Measurements from ENCODE around the gene IRF7. TPM values are rescaled to one million over a fixed set of nuclear protein-coding genes. Genes with fewer than 3 reads are reported as not detected.

The IRF7 gene
- total RNA-seq, 1 donor from 2014 or later: 74.1 TPM

- Mint-ChIP-seq H3K27ac (no peak overlapping the region), H3K36me3 (ENCODE audit: low read depth) (peaks cover 22% of the 10 kb centered on the region), H3K4me3 (no peak overlapping the region), H3K9me3 (no peaks in the 10 kb centered on the region), H3K27me3 (no peaks in the 10 kb centered on the region), H3K4me1 (peaks cover 5% of the 10 kb centered on the region)
- CTCF ChIA-PET: interaction anchor here (0.5 kb wide), 1 partner anchor 36 kb away, joined by 4 read pairs; no protein-coding TSS in a partner anchor
- POLR2A ChIA-PET: interaction anchor here (0.6 kb wide), 1 partner anchor 75 kb away, joined by 4 read pairs; no protein-coding TSS in a partner anchor
- TF ChIP-seq CTCF (IDR thresholded peaks at IDR 0.05): no peak
- intact Hi-C loops (cut with micrococcal nuclease): no loop called here
- ATAC-seq (ENCODE audit: low read depth) (no peak), DNase-seq (no peak)
Observed at GRCh38 chr11:646214-646613, 30.5 kb upstream of the IRF7 start.

GRCh38 chr11:645536-645935, 29.8 kb upstream of the IRF7 start:
- ATAC-seq (ENCODE audit: low read depth) (no peak), DNase-seq (no peak)
- intact Hi-C loops (cut with micrococcal nuclease): no loop called here
- no peak overlapping the region for H3K27ac Mint-ChIP-seq
- ChIA-PET POLR2A (no interaction called here), CTCF (no interaction called here)
- H3K4me3 Mint-ChIP-seq: no peak overlapping the region
- H3K36me3 Mint-ChIP-seq (ENCODE audit: low read depth): peaks cover 18% of the 10 kb centered on the region
- H3K27me3 Mint-ChIP-seq: no peaks in the 10 kb centered on the region
- H3K9me3 Mint-ChIP-seq: no peaks in the 10 kb centered on the region
- peaks cover 8% of the 10 kb centered on the region for H3K4me1 Mint-ChIP-seq
- no peak for TF ChIP-seq CTCF (IDR thresholded peaks at IDR 0.05)

GRCh38 chr11:643849-644738, 28.3 kb upstream of the IRF7 start:
- ChIA-PET CTCF (no interaction called here), POLR2A (interaction anchor here (0.7 kb wide), 1 partner anchor 97 kb away, joined by 3 read pairs; no protein-coding TSS in a partner anchor)
- no peaks in the 10 kb centered on the region for H3K9me3 Mint-ChIP-seq
- intact Hi-C loops (cut with micrococcal nuclease): no loop called here
- H3K4me3 Mint-ChIP-seq: no peak overlapping the region
- no peak for TF ChIP-seq CTCF (IDR thresholded peaks at IDR 0.05)
- ATAC-seq (ENCODE audit: low read depth): no peak
- peaks cover 3% of the 10 kb centered on the region for H3K27me3 Mint-ChIP-seq
- peaks cover 16% of the 10 kb centered on the region for H3K36me3 Mint-ChIP-seq (ENCODE audit: low read depth)
- no peak overlapping the region for H3K27ac Mint-ChIP-seq
- no peak for DNase-seq
- H3K4me1 Mint-ChIP-seq: peaks cover 14% of the 10 kb centered on the region

GRCh38 chr11:643366-643765, 27.6 kb upstream of the IRF7 start:
- peaks cover 9% of the 10 kb centered on the region for H3K27me3 Mint-ChIP-seq
- H3K27ac Mint-ChIP-seq: no peak overlapping the region
- H3K36me3 Mint-ChIP-seq (ENCODE audit: low read depth): peaks cover 12% of the 10 kb centered on the region
- intact Hi-C loops (cut with micrococcal nuclease): no loop called here
- CTCF ChIA-PET: no interaction called here
- H3K9me3 Mint-ChIP-seq: no peaks in the 10 kb centered on the region
- DNase-seq (no peak), ATAC-seq (ENCODE audit: low read depth) (no peak)
- H3K4me1 Mint-ChIP-seq: peaks cover 21% of the 10 kb centered on the region
- POLR2A ChIA-PET: interaction anchor here (0.7 kb wide), 1 partner anchor 98 kb away, joined by 3 read pairs; no protein-coding TSS in a partner anchor
- H3K4me3 Mint-ChIP-seq: no peak overlapping the region
- no peak for TF ChIP-seq CTCF (IDR thresholded peaks at IDR 0.05)

- ChIA-PET CTCF (interaction anchor here (1.4 kb wide), 1 partner anchor 20 kb away, joined by 3 read pairs; no protein-coding TSS in a partner anchor), POLR2A (interaction anchor here (0.6 to 1.6 kb wide), 2 partner anchors 26 to 103 kb away, joined by 4 to 9 read pairs; partner anchors contain the start of gene IRF7)
- Mint-ChIP-seq H3K4me3 (no peak overlapping the region), H3K27me3 (peaks cover 15% of the 10 kb centered on the region), H3K9me3 (no peaks in the 10 kb centered on the region), H3K4me1 (peaks cover 27% of the 10 kb centered on the region), H3K36me3 (ENCODE audit: low read depth) (peaks cover 8% of the 10 kb centered on the region), H3K27ac (no peak overlapping the region)
- intact Hi-C loops (cut with micrococcal nuclease): no loop called here
- no peak for DNase-seq
- no peak for ATAC-seq (ENCODE audit: low read depth)
- TF ChIP-seq CTCF (IDR thresholded peaks at IDR 0.05): no peak
Observed at GRCh38 chr11:641806-642370, 26.1 kb upstream of the IRF7 start.

All from activated B cell treated with CpG ODN at 0.5 μM for 24 hours (primary cell).